GM23248 (cell line): ENCODE results near the gene GRWD1. TPM values are rescaled to one million over a fixed set of nuclear protein-coding genes. Genes with fewer than 3 reads are reported as not detected.

Experiments
- DNase-seq: peaks from one replicate; pipeline ENCODE4 v3.0.0-alpha.2; 2015
- H2AFZ ChIP-seq: fragments of 200-600 bp; sonication (generic); 2 replicates; pipeline ENCODE4 v1.6.1; 2016; ENCODE audit warnings: antibody characterized with exemption
- H3F3A ChIP-seq: fragments of 200-600 bp; sonication (generic); 2 replicates; pipeline ENCODE4 v1.6.1; 2016; ENCODE audit warnings: mild to moderate bottlenecking, antibody characterized with exemption, mixed run types; ENCODE audit not compliant: insufficient read depth
- H3K27ac ChIP-seq: fragments of 200-600 bp; sonication (generic); 2 replicates; pipeline ENCODE4 v1.5.1; 2016; ENCODE audit warnings: mild to moderate bottlenecking
- H3K27me3 ChIP-seq: fragments of 200-600 bp; sonication (generic); replicated peaks from 2 replicates; pipeline ENCODE4 v1.6.1; 2016; ENCODE audit warnings: mild to moderate bottlenecking; ENCODE audit not compliant: insufficient read depth
- H3K36me3 ChIP-seq: fragments of 200-600 bp; sonication (generic); 2 replicates; pipeline ENCODE4 v1.6.1; 2016; ENCODE audit warnings: low read depth, mild to moderate bottlenecking
- H3K4me1 ChIP-seq: fragments of 200-600 bp; sonication (generic); 2 replicates; pipeline ENCODE4 v1.6.1; 2016; ENCODE audit warnings: mild to moderate bottlenecking; ENCODE audit not compliant: insufficient read depth
- H3K4me2 ChIP-seq: fragments of 200-600 bp; sonication (generic); one replicate; pipeline ENCODE4 v1.6.1; 2016; ENCODE audit warnings: mild to moderate bottlenecking; ENCODE audit not compliant: unreplicated experiment
- H3K4me3 ChIP-seq: fragments of 200-600 bp; sonication (generic); 2 replicates; pipeline ENCODE4 v1.5.1; 2016; ENCODE audit warnings: mild to moderate bottlenecking
- H3K79me2 ChIP-seq: fragments of 200-600 bp; sonication (generic); 2 replicates; pipeline ENCODE4 v1.6.1; 2016; ENCODE audit warnings: mild to moderate bottlenecking; ENCODE audit not compliant: insufficient read depth
- H3K9ac ChIP-seq: fragments of 200-600 bp; sonication (generic); 2 replicates; pipeline ENCODE4 v1.6.1; 2016; ENCODE audit warnings: mild to moderate bottlenecking
- H3K9me2 ChIP-seq: fragments of 200-600 bp; sonication (generic); 2 replicates; pipeline ENCODE4 v1.6.1; 2016; ENCODE audit warnings: mixed run types, mild to moderate bottlenecking, moderate library complexity; ENCODE audit not compliant: insufficient read depth
- H3K9me3 ChIP-seq: fragments of 200-600 bp; sonication (generic); one replicate; pipeline ENCODE4 v1.6.1; 2017; ENCODE audit warnings: low read depth
- H4K20me1 ChIP-seq: fragments of 200-600 bp; sonication (generic); 2 replicates; pipeline ENCODE4 v1.6.0; 2016; ENCODE audit not compliant: insufficient read depth
- EZH2 ChIP-seq: fragments of 200-600 bp; sonication (generic); IDR thresholded peaks from 2 replicates; pipeline ENCODE4 v1.6.1; 2018; ENCODE audit warnings: antibody characterized with exemption, mild to moderate bottlenecking; ENCODE audit not compliant: insufficient read depth, poor library complexity, severe bottlenecking
- EZH2phosphoT487 ChIP-seq: fragments of 200-600 bp; sonication (generic); IDR thresholded peaks from 2 replicates; pipeline ENCODE4 v1.6.1; 2018; ENCODE audit warnings: antibody characterized with exemption, moderate library complexity, mild to moderate bottlenecking, low read depth; ENCODE audit not compliant: insufficient read depth
- WGBS, 2 experiments: methylation state at CpG; one replicate each; pipeline ENCODE4 v1.1.6; 2015 to 2017; ENCODE audit warnings: low lambda C conversion rate in 2 of 2, low coverage in 1 of 2; ENCODE audit errors: missing lambda C conversion rate in 2 of 2; 5-methylcytosine and 5-hydroxymethylcytosine counted together
- in situ Hi-C: fragments of 300-500 bp; cut with MboI; formaldehyde crosslinking; loops from 2 replicates; pipeline ENCODE4 v1.15.0; 2020
- polyA plus RNA-seq: library from polyadenylated mRNA; unstranded; fragments of >200 nt; fragmentation: Nextera tagmentation; extraction: Ambion mirVana; gene quantifications from 2 replicates; pipeline ENCODE4 v1.2.1, GENCODE V29; 2016
- total RNA-seq: library from RNA; depleted of rRNA; stranded (reverse); fragments of >200 nt; shearing (Covaris generic); gene quantifications from 2 replicates; pipeline ENCODE4 v1.2.3, GENCODE V29; 2014

GRWD1 gene
- total and polyA plus RNA-seq, 2 experiments from 2014 or later: 34.1 to 36.6 TPM

- H3K9me3 ChIP-seq: no peaks in the 10 kb centered on the region
- H2AFZ ChIP-seq: no peak overlapping the region
- no peak for TF ChIP-seq EZH2
- no peak for TF ChIP-seq EZH2phosphoT487
- H3K4me3 ChIP-seq: no peak overlapping the region
- no peak overlapping the region for H3K4me2 ChIP-seq
- H3K4me1 ChIP-seq: 0 out of 2 replicates have a peak, but pooled peaks cover 5% of the 10 kb centered on the region
- in situ Hi-C loops: no loop called here
- no peak overlapping the region for H3K27ac ChIP-seq
- H3K9ac ChIP-seq: no peak overlapping the region
- H3K9me2 ChIP-seq: no peaks in the 10 kb centered on the region
- no peaks in the 10 kb centered on the region for H3K27me3 ChIP-seq
- WGBS, 2 experiments: 100% methylated on average over 1 of the region's 1 CpG
- DNase-seq: no peak
- H3K79me2 ChIP-seq: no peaks in the 10 kb centered on the region
- no peaks in the 10 kb centered on the region; the same call in 1 of the 2 replicates for H3K36me3 ChIP-seq
- H4K20me1 ChIP-seq: no peaks in the 10 kb centered on the region
- H3F3A ChIP-seq: no peaks in the 10 kb centered on the region
These were observed 17.1 kb upstream of the GRWD1 start for GRCh38 chr19:48428670-48429069.

GRCh38 chr19:48433337-48433736 lies 12.4 kb upstream of the GRWD1 start:
- Histone ChIP-seq H3F3A (no peaks in the 10 kb centered on the region), H3K79me2 (no peaks in the 10 kb centered on the region), H3K9ac (no peak overlapping the region), H2AFZ (no peak overlapping the region), H3K27me3 (no peaks in the 10 kb centered on the region), H3K4me1 (no peaks in the 10 kb centered on the region), H3K4me2 (no peak overlapping the region), H3K9me3 (no peaks in the 10 kb centered on the region), H4K20me1 (no peaks in the 10 kb centered on the region), H3K27ac (no peak overlapping the region), H3K9me2 (no peaks in the 10 kb centered on the region), H3K4me3 (no peak overlapping the region), H3K36me3 (no peaks in the 10 kb centered on the region; the same call in 1 of the 2 replicates)
- WGBS, 2 experiments: 66 to 67% methylated on average over 8 of the region's 8 CpGs
- TF ChIP-seq EZH2 (no peak), EZH2phosphoT487 (no peak)
- no peak for DNase-seq
- in situ Hi-C loops: no loop called here

- Histone ChIP-seq H3K27me3 (no peaks in the 10 kb centered on the region), H3K4me2 (no peak overlapping the region), H3K79me2 (no peaks in the 10 kb centered on the region), H3K4me1 (no peaks in the 10 kb centered on the region), H3K9ac (no peak overlapping the region), H2AFZ (no peak overlapping the region), H3F3A (no peaks in the 10 kb centered on the region), H3K4me3 (no peak overlapping the region), H3K9me2 (no peaks in the 10 kb centered on the region), H3K9me3 (no peaks in the 10 kb centered on the region), H4K20me1 (no peaks in the 10 kb centered on the region), H3K27ac (no peak overlapping the region), H3K36me3 (no peaks in the 10 kb centered on the region)
- TF ChIP-seq EZH2 (no peak), EZH2phosphoT487 (no peak)
- 81 to 84% methylated on average over 4 to 5 of the region's 5 CpGs for WGBS, 2 experiments
- no peak for DNase-seq
- in situ Hi-C loops: no loop called here
These were observed 9.2 kb upstream of the GRWD1 start for GRCh38 chr19:48436586-48436985.

- no peak for DNase-seq
- Histone ChIP-seq H3K4me1 (no peaks in the 10 kb centered on the region), H3K9me3 (no peaks in the 10 kb centered on the region), H3F3A (peaks cover 17% of the 10 kb centered on the region), H3K9ac (no peak overlapping the region), H3K4me3 (no peak overlapping the region), H2AFZ (no peak overlapping the region), H3K9me2 (no peaks in the 10 kb centered on the region), H4K20me1 (no peaks in the 10 kb centered on the region), H3K27ac (no peak overlapping the region), H3K79me2 (peaks cover 7% of the 10 kb centered on the region), H3K4me2 (no peak overlapping the region), H3K27me3 (no peaks in the 10 kb centered on the region), H3K36me3 (no peaks in the 10 kb centered on the region)
- in situ Hi-C loops: no loop called here
- TF ChIP-seq EZH2phosphoT487 (no peak), EZH2 (no peak)
- 97 to 98% methylated on average over 20 of the region's 20 CpGs for WGBS, 2 experiments
These were observed 4.3 kb upstream of the GRWD1 start for GRCh38 chr19:48441360-48442050.
